Measurements from ENCODE around the gene NPC2.

NPC2 gene

DNA sequence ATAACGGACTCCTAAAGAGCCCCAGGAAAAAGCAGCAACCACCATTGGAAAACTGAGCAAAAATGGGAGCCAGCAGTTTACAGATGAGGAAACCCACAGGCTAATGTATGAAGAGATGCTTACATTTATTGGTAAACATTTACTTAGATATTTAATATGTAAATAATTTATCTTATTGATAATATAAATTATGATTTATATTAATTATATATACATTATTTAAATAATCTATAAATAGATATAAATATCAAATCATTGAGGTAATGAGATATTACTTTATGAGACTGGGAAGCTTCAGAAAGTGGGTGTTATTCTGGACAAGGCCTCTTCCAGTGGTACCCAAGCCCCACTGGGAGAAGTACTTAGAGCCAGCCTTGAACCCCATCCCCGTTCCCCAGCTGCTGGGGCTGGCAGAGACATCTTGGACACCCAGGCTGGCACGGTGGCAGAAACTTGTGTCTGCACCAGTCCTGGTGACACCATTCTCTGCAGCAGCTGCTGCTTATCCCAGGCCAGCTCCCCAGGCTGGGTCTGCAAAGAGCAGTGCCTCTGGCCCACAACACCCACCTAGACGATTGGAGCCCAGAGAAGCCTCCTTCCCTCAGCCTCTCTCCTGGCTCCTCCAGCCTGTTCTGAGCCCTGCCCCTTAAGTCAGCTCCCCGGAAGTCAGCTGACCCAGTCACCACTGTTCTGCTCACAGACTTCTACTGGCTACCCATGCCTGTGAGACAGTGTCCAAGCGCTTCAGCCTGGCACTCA, 26.4 kb upstream of the NPC2 start:
- no peak for DNase-seq (ENCODE audit: low read depth)

GRCh38 chr14:74518221-74518620, 25.1 kb upstream of the NPC2 start:
- no peak for DNase-seq (ENCODE audit: low read depth)

DNA sequence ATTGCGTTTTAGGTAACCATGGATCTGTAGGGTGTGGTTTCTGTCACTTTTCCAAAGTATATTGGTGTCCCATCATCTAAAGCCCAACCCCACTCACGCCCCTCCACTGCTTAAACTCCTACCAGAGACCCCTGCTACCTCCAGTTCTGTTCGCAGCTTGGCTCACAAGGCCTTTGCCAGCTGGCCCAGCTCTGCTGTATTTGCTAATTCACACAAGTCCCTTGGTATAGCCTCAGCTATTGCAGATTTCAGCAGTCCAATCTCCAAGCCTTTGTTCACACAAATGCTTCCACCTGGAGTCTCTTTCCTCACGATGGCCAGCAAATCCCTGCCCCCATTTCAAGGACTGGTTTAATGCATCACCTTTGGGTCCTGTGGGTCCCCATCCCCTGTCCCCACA, 24.6 kb upstream of the NPC2 start:
- DNase-seq (ENCODE audit: low read depth) = no peak

- DNase-seq (ENCODE audit: low read depth) = no peak
These were observed 23.5 kb upstream of the NPC2 start for GRCh38 chr14:74516451-74517160.

- no peak for DNase-seq (ENCODE audit: low read depth)
These were observed 22.8 kb upstream of the NPC2 start for GRCh38 chr14:74515891-74516412.

DNA sequence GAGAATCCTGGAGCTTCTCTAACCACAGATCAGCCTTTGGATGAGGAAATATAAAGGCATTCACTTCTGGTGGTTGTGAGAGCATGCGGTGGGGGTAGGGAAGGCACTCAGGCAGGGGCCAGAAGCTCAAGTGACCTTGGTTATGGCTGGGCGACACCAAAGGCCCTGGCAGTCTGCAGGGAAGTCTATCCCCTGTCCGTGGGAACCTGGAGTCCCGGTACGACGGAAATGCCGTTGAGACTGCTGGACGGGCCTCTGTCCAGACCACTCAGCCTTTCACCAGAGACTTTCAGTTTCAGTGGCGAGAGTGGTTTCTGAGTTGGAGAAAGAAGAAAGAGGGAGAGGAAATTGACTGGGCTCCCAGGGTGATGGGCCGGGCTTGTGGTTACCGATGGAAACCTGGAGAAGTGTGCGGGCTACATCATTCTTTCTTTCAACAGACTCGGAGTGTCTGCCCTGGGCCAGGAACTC, 21.4 kb upstream of the NPC2 start:
- DNase-seq (ENCODE audit: low read depth) = no peak

DNA sequence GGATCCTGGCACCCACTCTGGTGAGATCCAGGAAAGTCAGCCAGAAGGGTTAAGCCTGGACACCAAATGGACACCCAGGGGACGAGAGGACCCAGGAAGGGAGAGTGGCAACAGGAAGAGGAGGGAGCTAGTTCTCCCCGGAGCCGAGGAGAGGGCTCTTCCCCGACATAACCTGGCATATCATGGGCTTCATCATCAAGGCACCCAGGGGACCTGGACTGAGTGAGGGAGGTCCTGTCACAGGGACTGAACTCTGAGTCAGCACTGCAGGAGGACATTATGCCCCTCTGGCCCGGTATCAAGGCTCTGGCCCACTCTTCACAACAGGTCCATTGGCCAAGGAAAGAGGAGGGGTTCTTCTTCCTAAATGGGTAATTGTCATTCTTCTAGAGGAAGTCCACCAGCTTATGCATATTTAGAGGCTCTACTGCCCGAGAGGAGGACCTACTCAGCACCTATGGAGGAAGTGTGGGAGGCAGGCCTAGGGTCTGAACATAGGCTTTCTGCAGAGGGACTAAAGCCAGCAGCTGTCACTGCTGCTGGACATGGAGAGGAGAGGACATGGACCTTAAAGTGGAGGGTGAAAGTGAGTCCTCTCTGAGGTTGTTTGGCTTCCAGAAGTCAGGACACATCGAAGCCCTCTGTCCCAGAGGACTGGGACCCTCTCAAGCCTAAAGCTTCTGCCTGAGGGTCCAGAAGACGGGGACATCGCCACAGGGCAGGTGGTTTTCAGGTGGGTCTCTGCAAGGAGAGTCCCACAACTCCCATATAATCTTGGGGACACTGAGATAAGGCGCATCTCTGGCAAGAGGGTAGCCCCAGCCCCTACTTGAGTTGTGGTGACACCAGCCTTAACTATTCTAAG, 19.1 kb upstream of the NPC2 start:
- no peak for DNase-seq (ENCODE audit: low read depth)

GRCh38 chr14:74510959-74511409, 17.9 kb upstream of the NPC2 start:
- DNase-seq (ENCODE audit: low read depth) = no peak

GRCh38 chr14:74510223-74510931, 17.3 kb upstream of the NPC2 start:
- DNase-seq (ENCODE audit: low read depth) = no peak

DNA sequence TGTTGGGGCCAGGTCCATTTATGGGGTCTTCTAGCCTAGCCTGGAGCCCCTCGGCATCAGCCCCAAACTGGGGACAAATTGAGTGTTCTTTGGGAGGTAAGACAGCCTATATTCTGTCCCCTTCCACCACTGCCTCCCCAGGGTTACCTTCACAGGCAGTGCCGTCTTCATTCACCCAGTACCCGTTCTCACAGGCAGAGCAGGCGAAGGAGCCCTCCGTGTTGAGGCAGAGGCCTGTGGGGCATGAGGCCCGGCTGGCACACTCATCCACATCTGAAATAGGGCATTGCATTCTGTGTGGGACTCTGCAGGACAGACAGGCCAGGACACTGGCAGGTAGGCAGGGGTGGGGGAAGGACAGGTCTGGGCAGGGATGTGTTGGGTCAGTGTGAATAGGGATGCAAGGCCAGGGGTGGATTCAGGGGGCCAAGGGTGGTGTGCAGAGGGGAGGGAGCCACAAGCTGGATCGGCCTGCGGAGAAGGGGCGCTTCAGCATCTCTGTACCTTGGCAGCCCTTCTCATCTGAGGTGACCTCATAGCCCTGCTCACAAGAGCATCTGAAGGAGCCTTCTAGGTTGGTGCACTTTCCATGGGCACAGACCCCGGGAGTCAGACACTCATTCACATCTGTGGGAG, 16.6 kb upstream of the NPC2 start:
- no peak for DNase-seq (ENCODE audit: low read depth)

DNA sequence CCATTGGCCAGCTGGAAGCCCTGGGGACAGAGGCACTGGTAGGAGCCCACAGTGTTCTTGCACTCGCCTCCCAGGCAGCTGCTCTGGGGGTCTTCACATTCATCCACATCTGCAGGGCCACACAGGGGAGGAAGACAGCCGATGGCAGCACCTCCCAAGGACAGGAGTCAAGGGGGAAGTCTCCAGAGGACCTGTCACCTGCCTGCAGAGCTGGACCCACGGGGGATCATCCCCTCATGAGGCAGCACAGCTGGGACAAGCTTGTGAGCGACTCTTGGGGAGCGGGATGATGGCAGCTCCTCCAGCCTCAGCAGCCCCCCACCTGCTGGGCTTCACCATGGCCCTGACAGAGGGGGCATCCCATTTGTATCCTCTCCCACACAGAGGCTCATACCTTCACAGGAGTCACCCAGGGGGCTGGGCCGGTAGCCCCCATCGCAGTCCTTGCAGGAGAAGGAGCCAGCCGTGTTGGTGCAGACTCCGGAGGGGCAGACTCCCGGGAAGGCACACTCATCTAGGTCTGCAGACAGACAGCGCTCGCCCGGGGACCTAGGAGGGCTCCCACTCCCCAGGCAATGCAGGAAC, 15.8 kb upstream of the NPC2 start:
- no peak for DNase-seq (ENCODE audit: low read depth)

GRCh38 chr14:74508292-74508731, 15.2 kb upstream of the NPC2 start:
- no peak for DNase-seq (ENCODE audit: low read depth)

GRCh38 chr14:74507840-74508239, 14.7 kb upstream of the NPC2 start:
- DNase-seq (ENCODE audit: low read depth) = no peak

DNA sequence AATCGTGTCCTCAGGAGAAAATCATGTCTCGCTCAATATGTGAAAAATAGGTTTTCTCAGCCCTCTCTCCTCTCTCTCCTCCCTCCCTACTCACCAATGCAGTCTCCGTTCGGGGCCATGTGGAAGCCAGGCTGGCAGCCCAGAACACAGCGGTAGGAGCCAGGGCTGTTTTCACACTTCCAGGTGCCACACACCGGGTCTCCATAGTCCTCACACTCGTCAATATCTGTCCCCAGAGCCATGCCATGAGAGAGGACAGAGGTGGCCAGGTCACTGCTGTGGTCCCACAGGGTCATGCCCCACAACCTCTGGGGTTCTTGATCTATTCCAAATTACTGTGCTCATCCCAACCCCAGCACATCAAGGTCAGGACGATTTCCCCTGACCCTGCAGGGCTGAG, 14.0 kb upstream of the NPC2 start:
- DNase-seq (ENCODE audit: low read depth) = no peak

DNA sequence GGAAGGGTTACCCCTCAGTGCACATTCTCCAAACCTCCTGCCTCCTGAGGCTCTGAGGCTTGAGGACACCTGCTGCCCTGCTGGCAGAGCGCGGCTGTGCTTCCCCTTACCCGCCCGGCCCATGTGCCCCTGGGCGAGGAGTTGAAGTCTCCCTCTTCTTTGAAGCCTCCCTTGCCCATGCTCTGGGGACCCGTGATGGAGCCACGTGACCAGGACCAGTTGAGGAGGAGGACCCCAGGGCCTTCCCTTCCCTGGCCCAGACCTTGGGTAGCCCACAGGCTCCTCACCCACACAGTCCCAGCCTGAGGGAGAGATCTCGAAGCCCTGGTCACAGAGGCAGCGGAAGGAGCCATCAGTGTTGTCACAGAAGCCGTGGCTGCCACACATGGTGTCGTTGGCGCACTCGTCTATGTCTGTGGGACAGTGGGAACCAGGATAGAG, 13.3 kb upstream of the NPC2 start:
- no peak for DNase-seq (ENCODE audit: low read depth)

GRCh38 chr14:74505831-74506230, 12.7 kb upstream of the NPC2 start:
- DNase-seq (ENCODE audit: low read depth) = no peak

DNA sequence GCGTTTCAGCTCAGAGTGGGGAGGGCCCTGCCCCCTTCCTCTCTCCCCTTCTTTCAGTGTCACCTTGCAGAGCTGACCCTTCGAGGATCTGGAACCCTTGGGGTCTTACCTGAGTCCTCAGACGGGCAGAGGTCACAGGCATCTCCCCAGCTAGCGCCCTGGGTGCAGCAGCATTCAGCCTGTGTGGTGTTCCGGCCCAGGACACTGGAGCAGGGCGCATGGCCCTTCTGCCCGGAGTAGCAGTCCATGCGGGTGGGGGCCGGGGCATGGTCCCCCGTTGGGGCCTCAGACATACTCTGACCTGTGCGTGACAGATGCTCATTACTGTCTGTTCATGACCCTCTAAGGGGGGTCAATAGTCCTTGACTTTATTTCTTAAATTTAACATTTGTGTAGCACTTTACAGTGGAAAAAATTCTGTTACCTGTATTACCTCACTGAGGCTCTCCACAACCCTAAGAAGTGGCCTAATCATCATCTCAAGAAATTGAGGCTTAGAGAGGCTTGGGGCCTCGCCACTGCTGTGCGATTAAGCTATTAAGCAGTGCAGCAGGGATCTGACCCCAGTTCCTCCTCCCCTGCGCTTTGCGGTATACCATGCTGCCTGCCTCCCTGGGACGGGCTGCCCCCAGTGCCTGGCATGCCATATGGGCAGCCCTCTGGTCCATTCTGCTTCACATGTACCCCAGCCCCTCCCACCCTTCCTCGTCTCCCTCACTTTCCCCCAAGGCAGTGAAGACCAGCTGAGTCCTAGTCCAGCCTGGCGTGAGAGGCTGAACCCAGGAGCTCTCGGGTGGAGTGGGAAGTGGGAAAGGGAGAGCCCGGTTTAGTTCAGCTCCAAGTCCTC, 12.0 kb upstream of the NPC2 start:
- no peak for DNase-seq (ENCODE audit: low read depth)

GRCh38 chr14:74504412-74504811, 11.3 kb upstream of the NPC2 start:
- DNase-seq (ENCODE audit: low read depth) = no peak

DNA sequence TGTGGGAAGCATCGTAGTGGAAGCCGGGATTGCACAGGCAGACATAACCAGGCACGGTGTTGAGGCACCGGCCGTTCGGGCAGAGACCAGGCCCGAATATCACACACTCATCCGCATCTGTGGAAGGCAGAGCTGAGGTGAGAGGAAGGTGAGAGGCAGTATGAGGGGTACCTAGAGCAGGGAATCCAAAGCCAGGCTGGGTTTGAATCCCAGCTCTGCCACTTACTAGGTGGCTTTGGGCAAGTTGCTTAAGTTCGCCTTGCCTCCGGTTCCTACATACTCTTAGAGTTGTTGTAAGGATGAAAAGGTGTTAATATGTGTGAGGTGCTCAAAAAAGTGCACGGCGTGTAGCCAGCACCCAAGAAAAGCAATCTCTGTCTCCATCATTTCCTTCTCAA, 10.8 kb upstream of the NPC2 start:
- no peak for DNase-seq (ENCODE audit: low read depth)
